Measurements from ENCODE around the gene RPTOR.

RPTOR gene

DNA sequence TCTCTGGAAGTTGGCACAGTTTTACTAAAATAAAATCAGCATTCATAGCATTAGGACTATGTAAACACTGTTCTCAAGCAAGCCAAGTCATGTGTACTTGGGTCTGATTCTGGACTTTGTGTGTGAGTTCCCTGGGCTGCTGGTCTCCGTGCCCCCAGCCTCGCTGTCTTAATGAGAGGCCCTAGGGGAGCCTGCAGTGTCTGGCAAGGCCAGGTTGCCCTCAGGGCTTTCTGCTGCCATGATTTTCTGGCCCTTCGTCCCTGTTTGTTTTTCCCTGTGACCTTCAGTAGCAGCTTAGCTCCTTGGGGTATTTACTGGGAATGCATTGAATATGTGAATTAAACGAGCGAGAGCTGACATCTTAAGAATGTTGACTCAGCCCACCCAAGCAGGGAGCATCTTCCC lies 161.8 kb downstream of the RPTOR start:
- Histone ChIP-seq H3K79me2 (ENCODE audit: insufficient read depth, low read length) (no peaks in the 10 kb centered on the region), H3K36me3 (ENCODE audit: insufficient read depth, low read length) (peaks cover 22% of the 10 kb centered on the region), H3K9me2 (ENCODE audit: low read depth, low read length) (no peaks in the 10 kb centered on the region), H4K20me1 (ENCODE audit: insufficient read depth, low read length) (no peaks in the 10 kb centered on the region), H3K27me3 (ENCODE audit: insufficient read depth, low read length) (no peaks in the 10 kb centered on the region), H2AFZ (ENCODE audit: low read length) (no peak overlapping the region), H3K9me3 (ENCODE audit: low read length) (no peaks in the 10 kb centered on the region), H3K27ac (ENCODE audit: low read depth, low read length, poor library complexity, severe bottlenecking) (peak overlapping the region; percentile 81), H3F3A (ENCODE audit: insufficient read depth, low read length) (no peaks in the 10 kb centered on the region), H3K4me3 (ENCODE audit: low read depth, low read length, poor library complexity, severe bottlenecking) (no peak overlapping the region), H3K4me2 (ENCODE audit: low read length) (no peak overlapping the region), H3K9ac (ENCODE audit: low read length) (no peak overlapping the region), H3K4me1 (ENCODE audit: insufficient read depth, low read length, severe bottlenecking) (peaks cover 49% of the 10 kb centered on the region)
- TF ChIP-seq EZH2 (IDR thresholded peaks at IDR 0.05; ENCODE audit: borderline replicate concordance, low read length), result no peak
- TF ChIP-seq, protein P1, sequence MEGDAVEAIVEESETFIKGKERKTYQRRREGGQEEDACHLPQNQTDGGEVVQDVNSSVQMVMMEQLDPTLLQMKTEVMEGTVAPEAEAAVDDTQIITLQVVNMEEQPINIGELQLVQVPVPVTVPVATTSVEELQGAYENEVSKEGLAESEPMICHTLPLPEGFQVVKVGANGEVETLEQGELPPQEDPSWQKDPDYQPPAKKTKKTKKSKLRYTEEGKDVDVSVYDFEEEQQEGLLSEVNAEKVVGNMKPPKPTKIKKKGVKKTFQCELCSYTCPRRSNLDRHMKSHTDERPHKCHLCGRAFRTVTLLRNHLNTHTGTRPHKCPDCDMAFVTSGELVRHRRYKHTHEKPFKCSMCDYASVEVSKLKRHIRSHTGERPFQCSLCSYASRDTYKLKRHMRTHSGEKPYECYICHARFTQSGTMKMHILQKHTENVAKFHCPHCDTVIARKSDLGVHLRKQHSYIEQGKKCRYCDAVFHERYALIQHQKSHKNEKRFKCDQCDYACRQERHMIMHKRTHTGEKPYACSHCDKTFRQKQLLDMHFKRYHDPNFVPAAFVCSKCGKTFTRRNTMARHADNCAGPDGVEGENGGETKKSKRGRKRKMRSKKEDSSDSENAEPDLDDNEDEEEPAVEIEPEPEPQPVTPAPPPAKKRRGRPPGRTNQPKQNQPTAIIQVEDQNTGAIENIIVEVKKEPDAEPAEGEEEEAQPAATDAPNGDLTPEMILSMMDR (IDR thresholded peaks at IDR 0.05; ENCODE audit: low read length), result no peak

DNA sequence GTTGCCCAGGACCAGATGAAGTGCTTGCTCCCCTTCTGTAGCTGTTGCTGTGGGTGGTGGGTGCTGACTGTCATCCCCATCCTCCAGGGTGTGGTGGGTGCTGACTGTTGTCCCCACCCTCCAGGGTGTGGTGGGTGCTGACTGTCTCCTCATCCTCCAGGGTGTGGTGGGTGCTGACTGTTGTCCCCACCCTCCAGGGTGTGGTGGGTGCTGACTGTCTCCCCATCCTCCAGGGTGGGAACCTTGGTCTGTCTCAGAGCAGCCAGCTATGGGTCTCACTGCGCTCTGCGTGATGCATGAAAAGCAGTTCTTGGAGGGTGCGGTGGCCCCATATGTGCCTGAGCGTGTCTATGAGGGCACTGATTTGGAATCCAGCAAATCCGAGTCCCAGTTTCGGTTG lies 163.8 kb downstream of the RPTOR start:
- no peaks in the 10 kb centered on the region for H3K27me3 ChIP-seq (ENCODE audit: insufficient read depth, low read length)
- no peaks in the 10 kb centered on the region for H3K9me2 ChIP-seq (ENCODE audit: low read depth, low read length)
- H3K4me2 ChIP-seq (ENCODE audit: low read length), result no peak overlapping the region
- no peaks in the 10 kb centered on the region for H3K9me3 ChIP-seq (ENCODE audit: low read length)
- no peak overlapping the region for H2AFZ ChIP-seq (ENCODE audit: low read length)
- H3K36me3 ChIP-seq (ENCODE audit: insufficient read depth, low read length), result peaks cover 22% of the 10 kb centered on the region
- no peaks in the 10 kb centered on the region for H4K20me1 ChIP-seq (ENCODE audit: insufficient read depth, low read length)
- no peaks in the 10 kb centered on the region for H3F3A ChIP-seq (ENCODE audit: insufficient read depth, low read length)
- TF ChIP-seq, protein P1 (IDR thresholded peaks at IDR 0.05; ENCODE audit: low read length), result no peak
- TF ChIP-seq EZH2 (IDR thresholded peaks at IDR 0.05; ENCODE audit: borderline replicate concordance, low read length), result no peak
- H3K4me3 ChIP-seq (ENCODE audit: low read depth, low read length, poor library complexity, severe bottlenecking), result no peak overlapping the region
- no peak overlapping the region for H3K9ac ChIP-seq (ENCODE audit: low read length)
- H3K4me1 ChIP-seq (ENCODE audit: insufficient read depth, low read length, severe bottlenecking), result peaks cover 41% of the 10 kb centered on the region
- peaks cover 3% of the 10 kb centered on the region; the same call in 1 of the 2 replicates for H3K79me2 ChIP-seq (ENCODE audit: insufficient read depth, low read length)
- H3K27ac ChIP-seq (ENCODE audit: low read depth, low read length, poor library complexity, severe bottlenecking), result no peak overlapping the region

DNA sequence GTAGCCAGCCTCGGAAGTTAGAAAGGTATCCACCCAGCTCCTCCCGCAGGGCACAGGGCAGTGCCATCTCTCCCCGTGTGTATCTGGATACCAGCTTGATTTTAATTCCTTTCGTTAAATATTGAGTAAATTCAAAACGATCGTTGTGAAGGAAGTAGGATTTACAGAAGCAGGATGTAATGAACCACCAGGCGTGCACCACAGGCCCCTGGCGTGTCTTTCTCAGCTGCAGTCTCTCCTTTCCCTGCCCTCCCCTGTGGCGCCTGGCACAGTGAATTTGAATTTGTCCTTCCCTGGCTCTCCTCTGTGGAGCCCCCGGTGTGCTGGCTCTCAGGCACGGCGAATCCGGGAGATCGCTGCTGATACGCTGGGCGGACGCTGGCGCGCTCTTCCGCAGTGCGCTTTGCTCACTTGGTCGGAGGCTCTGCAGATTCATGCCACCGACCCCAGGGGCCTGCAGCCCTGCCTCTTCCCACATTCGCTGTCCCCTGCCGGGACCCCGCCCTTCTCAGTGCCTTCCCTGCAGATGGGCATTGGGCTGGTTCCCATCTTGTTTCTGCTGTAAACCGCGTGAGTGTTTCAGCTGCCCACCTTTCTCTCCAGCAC lies 164.6 kb downstream of the RPTOR start:
- Histone ChIP-seq H3K4me1 (ENCODE audit: insufficient read depth, low read length, severe bottlenecking) (peaks cover 34% of the 10 kb centered on the region), H3K27ac (ENCODE audit: low read depth, low read length, poor library complexity, severe bottlenecking) (no peak overlapping the region), H3K36me3 (ENCODE audit: insufficient read depth, low read length) (peaks cover 22% of the 10 kb centered on the region), H3K4me2 (ENCODE audit: low read length) (no peak overlapping the region), H3K4me3 (ENCODE audit: low read depth, low read length, poor library complexity, severe bottlenecking) (no peak overlapping the region), H3K27me3 (ENCODE audit: insufficient read depth, low read length) (no peaks in the 10 kb centered on the region), H3K79me2 (ENCODE audit: insufficient read depth, low read length) (peaks cover 3% of the 10 kb centered on the region; the same call in 1 of the 2 replicates), H3K9ac (ENCODE audit: low read length) (no peak overlapping the region), H2AFZ (ENCODE audit: low read length) (no peak overlapping the region), H3K9me2 (ENCODE audit: low read depth, low read length) (no peaks in the 10 kb centered on the region), H3F3A (ENCODE audit: insufficient read depth, low read length) (no peaks in the 10 kb centered on the region), H3K9me3 (ENCODE audit: low read length) (no peaks in the 10 kb centered on the region), H4K20me1 (ENCODE audit: insufficient read depth, low read length) (no peaks in the 10 kb centered on the region)
- TF ChIP-seq, protein P1 (IDR thresholded peaks at IDR 0.05; ENCODE audit: low read length), result no peak
- no peak for TF ChIP-seq EZH2 (IDR thresholded peaks at IDR 0.05; ENCODE audit: borderline replicate concordance, low read length)

All from OCI-LY1 (cell line).